Colonic mucosa (tissue), 4 donors: ENCODE data around the gene RIC3. TPM values are rescaled to one million over a fixed set of nuclear protein-coding genes. Genes with fewer than 3 reads are reported as not detected.

Experiments used
- DNase-seq: peaks from one replicate; pipeline ENCODE4 v3.0.0-alpha.2; 2020
- H3K27ac ChIP-seq: fragments of 200-600 bp; one replicate; pipeline ENCODE4 v1.8.0; 2021
- H3K27me3 ChIP-seq: fragments of 200-600 bp; one replicate; pipeline ENCODE4 v1.8.0; 2021
- H3K36me3 ChIP-seq: fragments of 200-600 bp; one replicate; pipeline ENCODE4 v1.8.0; 2021
- H3K4me1 ChIP-seq: fragments of 200-600 bp; one replicate; pipeline ENCODE4 v1.8.0; 2021; ENCODE audit warnings: mild to moderate bottlenecking
- H3K4me3 ChIP-seq: fragments of 200-600 bp; one replicate; pipeline ENCODE4 v1.8.0; 2021
- H3K9ac ChIP-seq, 2 donors: one replicate each; pipeline ENCODE4 v1.7.0; 2013; ENCODE audit warnings: control low read depth in 2 of 2, low read depth in 2 of 2, low read length in 2 of 2
- H3K9me3 ChIP-seq: fragments of 200-600 bp; one replicate; pipeline ENCODE4 v1.8.0; 2021
- CTCF ChIP-seq: fragments of 200-600 bp; IDR thresholded peaks from one replicate; pipeline ENCODE4 v1.8.0; 2022; ENCODE audit warnings: antibody characterized with exemption, mild to moderate bottlenecking
- intact Hi-C: fragments of 100-400 bp; cut with DNase I; formaldehyde crosslinking; loops from one replicate; pipeline ENCODE4 v1.14.1; 2022
- total RNA-seq, 2 donors: library from RNA; stranded (reverse); fragmentation: NEBNext Ultra II Directional in 1 of 2; extraction: Animal tissue kit (Norgen Biotek cat#: 25700) in 1 of 2; gene quantifications; one replicate each; pipeline ENCODE4 v1.2.1, GENCODE V29; 2021
- donor health status: healthy.
- donor health status: DM: no; HTN: no; CAD: no.
- donor health status: DM: no; HTN: no; CAD: no.

The RIC3 gene
- total RNA-seq, 2 donors from 2014 or later: 0.79 to 2.0 TPM

GRCh38 chr11:8071616-8072581, 96.9 kb downstream of the RIC3 start:
- DNase-seq: no peak
- no peaks in the 10 kb centered on the region for H3K4me1 ChIP-seq
- no peak overlapping the region for H3K4me3 ChIP-seq
- no peaks in the 10 kb centered on the region for H3K36me3 ChIP-seq
- no peaks in the 10 kb centered on the region for H3K27me3 ChIP-seq
- H3K27ac ChIP-seq: no peak overlapping the region
- no peak overlapping the region for H3K9ac ChIP-seq
- intact Hi-C loops: no loop called here
- TF ChIP-seq CTCF: no peak
- H3K9me3 ChIP-seq: no peaks in the 10 kb centered on the region

GRCh38 chr11:8070417-8071115, 98.3 kb downstream of the RIC3 start:
- no peak for TF ChIP-seq CTCF
- H3K4me3 ChIP-seq: no peak overlapping the region
- no peaks in the 10 kb centered on the region for H3K36me3 ChIP-seq
- H3K27me3 ChIP-seq: no peaks in the 10 kb centered on the region
- no peak overlapping the region for H3K27ac ChIP-seq
- no peaks in the 10 kb centered on the region for H3K4me1 ChIP-seq
- no peak overlapping the region for H3K9ac ChIP-seq
- no peak for DNase-seq
- no peaks in the 10 kb centered on the region for H3K9me3 ChIP-seq
- intact Hi-C loops: no loop called here

GRCh38 chr11:8069771-8070170, 99.1 kb downstream of the RIC3 start:
- Histone ChIP-seq H3K27ac (no peak overlapping the region), H3K9ac (no peak overlapping the region), H3K4me3 (no peak overlapping the region), H3K9me3 (no peaks in the 10 kb centered on the region), H3K27me3 (no peaks in the 10 kb centered on the region), H3K4me1 (no peaks in the 10 kb centered on the region), H3K36me3 (no peaks in the 10 kb centered on the region)
- DNase-seq: no peak
- intact Hi-C loops: no loop called here
- no peak for TF ChIP-seq CTCF

GRCh38 chr11:8068605-8069221, 100.1 kb downstream of the RIC3 start:
- no peak overlapping the region for H3K9ac ChIP-seq
- no peak overlapping the region for H3K4me3 ChIP-seq
- no peaks in the 10 kb centered on the region for H3K4me1 ChIP-seq
- no peak overlapping the region for H3K27ac ChIP-seq
- intact Hi-C loops: no loop called here
- H3K36me3 ChIP-seq: no peaks in the 10 kb centered on the region
- DNase-seq: no peak
- H3K9me3 ChIP-seq: no peaks in the 10 kb centered on the region
- H3K27me3 ChIP-seq: no peaks in the 10 kb centered on the region
- TF ChIP-seq CTCF: no peak

- no peak for TF ChIP-seq CTCF
- Histone ChIP-seq H3K27ac (no peak overlapping the region), H3K27me3 (no peaks in the 10 kb centered on the region), H3K4me3 (no peak overlapping the region), H3K9me3 (no peaks in the 10 kb centered on the region), H3K9ac (no peak overlapping the region), H3K4me1 (no peaks in the 10 kb centered on the region), H3K36me3 (no peaks in the 10 kb centered on the region)
- DNase-seq: no peak
- intact Hi-C loops: no loop called here
Observed at GRCh38 chr11:8067929-8068575, 100.8 kb downstream of the RIC3 start.
